ENCODE data around the gene LYRM7. TPM values are rescaled to one million over a fixed set of nuclear protein-coding genes. Genes with fewer than 3 reads are reported as not detected.
"Not testable (repeated sequence)": the region's sequence is repeated elsewhere in the genome, so short reads cannot be mapped to it uniquely, and the experiment has no call there.

LYRM7 gene
- 29.7 TPM for total RNA-seq
- long read RNA-seq, full-length matches to known transcripts, result 92 of 111 reads
- long read RNA-seq, partial matches to known transcripts, result 0 of 111 reads
- long read RNA-seq, other reads (novel, unspliced or antisense), result 19 of 111 reads

GRCh38 chr5:131170540-131171275 is at the start of gene LYRM7:
Gene LYRM7, plus strand, starts transcription at chr5:131170944. Its CDS starts 77 bp downstream, at chr5:131171021.
- intact Hi-C loops (cut with DNase I), result loop anchor here (5.0 kb wide), 1 partner anchor 92 kb away; the partner anchor contains the start of gene CDC42SE2
- DNase-seq (peak; percentile 96), ATAC-seq (ENCODE audit: poor library complexity) (peak; percentile 99)

GRCh38 chr5:131127244-131127643 is 43.5 kb upstream of the LYRM7 start:
- intact Hi-C loops (cut with DNase I); DNase-seq; ATAC-seq (ENCODE audit: poor library complexity): not testable (repeated sequence)

- no peak for ATAC-seq (ENCODE audit: poor library complexity)
- intact Hi-C loops (cut with DNase I), result no loop called here
- DNase-seq, result no peak
These were observed 41.4 kb upstream of the LYRM7 start for GRCh38 chr5:131129306-131129705.

- ATAC-seq (ENCODE audit: poor library complexity), result not testable (repeated sequence)
These were observed 37.7 kb upstream of the LYRM7 start for GRCh38 chr5:131133091-131133490.

GRCh38 chr5:131138406-131138805 is 32.3 kb upstream of the LYRM7 start:
- DNase-seq; intact Hi-C loops (cut with DNase I); ATAC-seq (ENCODE audit: poor library complexity): not testable (repeated sequence)

More at GRCh38 chr5:131133091-131133490, 37.7 kb upstream of the LYRM7 start:
- intact Hi-C loops (cut with DNase I); DNase-seq: not testable (repeated sequence)

GRCh38 chr5:131139321-131139720 is 31.4 kb upstream of the LYRM7 start:
- intact Hi-C loops (cut with DNase I), result no loop called here
- ATAC-seq (ENCODE audit: poor library complexity) (no peak), DNase-seq (no peak)

GRCh38 chr5:131142970-131143617 is 27.6 kb upstream of the LYRM7 start:
- no peak for ATAC-seq (ENCODE audit: poor library complexity)
- intact Hi-C loops (cut with DNase I), result no loop called here
- DNase-seq, result no peak

- DNase-seq, result no peak
- no peak for ATAC-seq (ENCODE audit: poor library complexity)
- intact Hi-C loops (cut with DNase I), result no loop called here
These were observed 23.5 kb upstream of the LYRM7 start for GRCh38 chr5:131147258-131147657.

- DNase-seq, result no peak
- peak; percentile 66 for ATAC-seq (ENCODE audit: poor library complexity)
- intact Hi-C loops (cut with DNase I), result no loop called here
These were observed 21.9 kb upstream of the LYRM7 start for GRCh38 chr5:131148835-131149234.

- intact Hi-C loops (cut with DNase I), result no loop called here
- no peak for ATAC-seq (ENCODE audit: poor library complexity)
- DNase-seq, result no peak
These were observed 20.3 kb upstream of the LYRM7 start for GRCh38 chr5:131150408-131150807.

GRCh38 chr5:131151216-131151615 is 19.5 kb upstream of the LYRM7 start:
- intact Hi-C loops (cut with DNase I), result no loop called here
- ATAC-seq (ENCODE audit: poor library complexity), result no peak
- DNase-seq, result no peak

GRCh38 chr5:131156385-131156784 is 14.4 kb upstream of the LYRM7 start:
- no peak for DNase-seq
- intact Hi-C loops (cut with DNase I), result no loop called here

GRCh38 chr5:131156957-131157356 is 13.8 kb upstream of the LYRM7 start:
- intact Hi-C loops (cut with DNase I), result no loop called here
- DNase-seq, result no peak
- no peak for ATAC-seq (ENCODE audit: poor library complexity)

More at GRCh38 chr5:131156385-131156784, 14.4 kb upstream of the LYRM7 start:
- ATAC-seq (ENCODE audit: poor library complexity), result no peak

GRCh38 chr5:131160134-131160533 is 10.6 kb upstream of the LYRM7 start:
- intact Hi-C loops (cut with DNase I), result no loop called here
- DNase-seq, result no peak
- ATAC-seq (ENCODE audit: poor library complexity), result no peak

GRCh38 chr5:131163276-131164119 is 7.2 kb upstream of the LYRM7 start:
- no peak for ATAC-seq (ENCODE audit: poor library complexity)
- no peak for DNase-seq
- intact Hi-C loops (cut with DNase I), result no loop called here

GRCh38 chr5:131164191-131165118 is 6.3 kb upstream of the LYRM7 start:
- DNase-seq, result peak; percentile 78
- ATAC-seq (ENCODE audit: poor library complexity), result peak; percentile 87
- intact Hi-C loops (cut with DNase I), result no loop called here

GRCh38 chr5:131165119-131165727 is 5.5 kb upstream of the LYRM7 start, which contains the start of gene HINT1:
Gene HINT1, minus strand, starts transcription at chr5:131165256. Its CDS starts 51 bp downstream, at chr5:131165205.
- peak; percentile 96 for DNase-seq
- ATAC-seq (ENCODE audit: poor library complexity), result peak; percentile 98
- intact Hi-C loops (cut with DNase I), result no loop called here
